Breast epithelium (tissue), 4 donors: ENCODE results near the gene LCT. TPM values are rescaled to one million over a fixed set of nuclear protein-coding genes. Genes with fewer than 3 reads are reported as not detected.

Experiments
- DNase-seq, 2 donors: peaks; one replicate each; pipeline ENCODE4 v3.0.0-alpha.2; 2019; ENCODE audit warnings: low spot score in 2 of 2
- H3K27ac ChIP-seq, 2 donors: fragments of 200-600 bp; sonication (generic) in 1 of 2; one replicate each; pipeline ENCODE4 v1.5.1; 2016 to 2019; ENCODE audit warnings: mild to moderate bottlenecking in 1 of 2
- H3K27me3 ChIP-seq, 2 donors: fragments of 200-600 bp; sonication (generic) in 1 of 2; one replicate each; pipeline versions ENCODE4 v1.5.1 to v1.6.0; 2017 to 2019; ENCODE audit warnings: control low read depth in 1 of 2, mild to moderate bottlenecking in 1 of 2
- H3K36me3 ChIP-seq: fragments of 200-600 bp; one replicate; pipeline ENCODE4 v1.5.1; 2019
- H3K4me1 ChIP-seq, 2 donors: fragments of 200-600 bp; sonication (generic); one replicate each; pipeline ENCODE4 v1.5.1; 2016 to 2019; ENCODE audit warnings: control low read depth in 1 of 2
- H3K4me3 ChIP-seq, 3 donors: fragments of 200-600 bp; sonication (generic); 1 replicate in 2 of 3; 2 replicates in 1 of 3; pipeline ENCODE4 v1.5.1; 2016 to 2019; ENCODE audit warnings: mild to moderate bottlenecking in 3 of 3, moderate library complexity in 2 of 3
- H3K9me3 ChIP-seq, 2 donors: fragments of 200-600 bp; sonication (generic) in 1 of 2; one replicate each; pipeline ENCODE4 v1.5.1; 2016 to 2019; ENCODE audit warnings: control low read depth in 1 of 2
- CTCF ChIP-seq, 3 donors: fragments of 450-650 bp; IDR thresholded peaks; one replicate each; pipeline ENCODE4 v1.5.1; 2016 to 2017; ENCODE audit warnings: antibody characterized with exemption in 3 of 3, mild to moderate bottlenecking in 3 of 3, moderate library complexity in 3 of 3
- POLR2A ChIP-seq: fragments of 450-650 bp; IDR thresholded peaks from one replicate; pipeline ENCODE4 v1.6.1; 2016; ENCODE audit warnings: antibody characterized with exemption, mild to moderate bottlenecking, moderate library complexity
- POLR2AphosphoS5 ChIP-seq, 3 donors: sonication (generic); formaldehyde crosslinking; IDR thresholded peaks; one replicate each; pipeline ENCODE4 v1.6.1; 2017; ENCODE audit warnings: antibody characterized with exemption in 3 of 3
- intact Hi-C: fragments of 100-400 bp; cut with DNase I; formaldehyde crosslinking; loops from one replicate; pipeline ENCODE4 v1.15.1; 2023; ENCODE audit warnings: low total_unique reads
- total RNA-seq, 3 donors: library from RNA; depleted of rRNA; stranded (reverse); fragments of >200 nt; gene quantifications; one replicate each; pipeline ENCODE4 v1.1.0, GENCODE V29; 2016

LCT gene
- total RNA-seq, 3 donors from 2014 or later = not detected

DNA sequence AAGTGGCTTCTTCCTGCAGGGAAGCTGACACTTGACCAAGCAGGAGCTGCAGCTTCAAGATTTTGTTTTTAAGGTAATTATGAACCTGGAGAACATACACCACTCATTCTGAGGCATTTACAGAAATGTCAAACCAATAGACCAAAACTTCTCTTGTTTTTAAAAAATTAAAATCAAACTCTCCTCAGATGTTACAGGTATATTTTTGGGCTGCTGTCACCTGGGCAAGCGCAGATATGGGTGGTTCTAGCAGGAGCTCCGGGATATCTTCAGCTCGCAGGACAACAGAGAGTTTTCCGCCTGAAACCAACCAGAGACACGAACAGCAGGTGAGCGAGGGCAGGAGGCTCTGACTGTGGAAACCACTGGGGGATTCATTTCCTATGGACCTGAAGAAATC lies 4.1 kb downstream of the LCT start:
- Histone ChIP-seq H3K4me1 (no peaks in the 10 kb centered on the region), H3K4me3 (no peak overlapping the region), H3K9me3 (no peaks in the 10 kb centered on the region), H3K36me3 (no peaks in the 10 kb centered on the region), H3K27ac (no peak overlapping the region), H3K27me3 (no peaks in the 10 kb centered on the region)
- intact Hi-C loops = no loop called here
- no peak for DNase-seq
- TF ChIP-seq POLR2AphosphoS5 (IDR thresholded peaks at IDR 0.05) = no peak

- intact Hi-C loops = no loop called here
These were observed 5.7 kb downstream of the LCT start for GRCh38 chr2:135831180-135831812.

GRCh38 chr2:135829378-135830135 lies 7.4 kb downstream of the LCT start:
- TF ChIP-seq CTCF (IDR thresholded peaks at IDR 0.05) = no peak
- no peak for TF ChIP-seq POLR2AphosphoS5 (IDR thresholded peaks at IDR 0.05)
- no peak for TF ChIP-seq POLR2A
- Histone ChIP-seq H3K27ac (no peak overlapping the region), H3K27me3 (no peaks in the 10 kb centered on the region), H3K9me3 (no peaks in the 10 kb centered on the region), H3K4me3 (no peak overlapping the region), H3K4me1 (no peaks in the 10 kb centered on the region), H3K36me3 (no peaks in the 10 kb centered on the region)
- intact Hi-C loops = no loop called here
- no peak for DNase-seq

More at GRCh38 chr2:135831180-135831812, 5.7 kb downstream of the LCT start:
- no peak for DNase-seq
- no peak overlapping the region for H3K27ac ChIP-seq
- H3K9me3 ChIP-seq = no peaks in the 10 kb centered on the region
- no peaks in the 10 kb centered on the region for H3K27me3 ChIP-seq
- H3K4me3 ChIP-seq = no peak overlapping the region
- no peaks in the 10 kb centered on the region for H3K36me3 ChIP-seq
- no peaks in the 10 kb centered on the region for H3K4me1 ChIP-seq
- TF ChIP-seq POLR2AphosphoS5 (IDR thresholded peaks at IDR 0.05) (no peak), CTCF (IDR thresholded peaks at IDR 0.05) (no peak), POLR2A (no peak)

- Histone ChIP-seq H3K4me1 (no peaks in the 10 kb centered on the region), H3K27ac (no peak overlapping the region), H3K4me3 (no peak overlapping the region), H3K36me3 (no peaks in the 10 kb centered on the region), H3K9me3 (peaks cover 3 to 8% of the 10 kb centered on the region in 2 donors), H3K27me3 (no peaks in the 10 kb centered on the region)
- TF ChIP-seq POLR2AphosphoS5 (IDR thresholded peaks at IDR 0.05) (no peak), POLR2A (no peak), CTCF (IDR thresholded peaks at IDR 0.05) (no peak)
- no peak for DNase-seq
- intact Hi-C loops = no loop called here
These were observed 10.4 kb downstream of the LCT start for GRCh38 chr2:135826544-135826943.

- Histone ChIP-seq H3K4me3 (no peak overlapping the region), H3K27ac (no peak overlapping the region), H3K27me3 (no peaks in the 10 kb centered on the region), H3K9me3 (peaks cover 3 to 8% of the 10 kb centered on the region in 2 donors), H3K36me3 (no peaks in the 10 kb centered on the region), H3K4me1 (no peaks in the 10 kb centered on the region)
- no peak for DNase-seq
- intact Hi-C loops = no loop called here
- no peak for TF ChIP-seq POLR2A
These were observed 11.3 kb downstream of the LCT start for GRCh38 chr2:135825550-135826176.

DNA sequence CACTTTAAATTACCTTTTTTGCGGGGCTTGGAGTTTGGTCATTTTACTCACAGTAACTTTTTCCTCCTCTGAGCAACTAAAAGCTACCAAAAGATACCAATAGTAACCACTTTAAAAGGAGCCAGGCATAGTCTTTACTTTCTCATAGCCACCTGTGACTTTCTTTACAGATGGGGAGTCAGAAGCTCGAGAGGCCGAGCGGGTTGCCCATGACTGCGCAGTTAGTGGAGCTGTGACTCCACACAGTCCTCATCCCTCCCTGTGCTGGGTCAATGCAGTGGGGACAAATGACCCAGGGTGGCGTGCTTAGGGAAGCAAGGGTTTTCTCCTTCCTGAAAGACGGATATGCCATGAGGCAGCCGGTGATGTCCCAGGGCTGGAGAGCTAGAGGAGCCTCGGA lies 11.9 kb downstream of the LCT start:
- H3K27ac ChIP-seq = no peak overlapping the region
- intact Hi-C loops = no loop called here

More for the DNA sequence above, 11.9 kb downstream of the LCT start:
- H3K36me3 ChIP-seq = no peaks in the 10 kb centered on the region
- no peak overlapping the region for H3K4me3 ChIP-seq
- DNase-seq = no peak
- H3K9me3 ChIP-seq = peaks cover 3 to 8% of the 10 kb centered on the region in 2 donors
- no peaks in the 10 kb centered on the region for H3K27me3 ChIP-seq
- no peaks in the 10 kb centered on the region for H3K4me1 ChIP-seq
- no peak for TF ChIP-seq CTCF (IDR thresholded peaks at IDR 0.05)
- TF ChIP-seq POLR2AphosphoS5 (IDR thresholded peaks at IDR 0.05) = no peak
- TF ChIP-seq POLR2A = no peak
